SK-N-SH (cell line): Measurements from ENCODE around the gene ATL1. TPM values are rescaled to one million over a fixed set of nuclear protein-coding genes. Genes with fewer than 3 reads are reported as not detected.

Source experiments
- CTCF ChIA-PET: fragments of 300-600, 350-600 bp; formaldehyde crosslinking; extraction: SDS; loops from one replicate; lab custom pipeline; 2021; lab: Yijun Ruan, JAX
- POLR2A ChIA-PET: fragments of 350-600 bp; sonication (Branson Sonifier 250); formaldehyde crosslinking; extraction: SDS; loops from one replicate; lab custom pipeline; 2020; ENCODE audit warnings: antibody characterized with exemption, inconsistent platforms; lab: Yijun Ruan, JAX
- DNase-seq: peaks from one replicate; pipeline ENCODE4 v3.0.0; 2012
- H2AFZ ChIP-seq: fragments of 200-600 bp; sonication (generic); 2 replicates; pipeline ENCODE4 v1.8.1; 2016; ENCODE audit warnings: antibody characterized with exemption, mild to moderate bottlenecking, low read depth
- H3F3A ChIP-seq: fragments of 200-600 bp; sonication (generic); replicated peaks from 2 replicates; pipeline ENCODE3; 2016; ENCODE audit warnings: antibody characterized with exemption, mild to moderate bottlenecking; ENCODE audit not compliant: insufficient read depth
- H3K27ac ChIP-seq, 2 experiments: fragments of 200-500 bp in 1 of 2; fragments of 200-600 bp in 1 of 2; sonication (Bioruptor generic) in 1 of 2; sonication (generic), shearing (Covaris generic) in 1 of 2; 2 replicates each; pipeline versions ENCODE4 v1.5.1 to v1.6.1; 2014 to 2016; ENCODE audit warnings: low read depth in 2 of 2, inconsistent platforms in 1 of 2, low read length in 1 of 2, mild to moderate bottlenecking in 1 of 2, mixed read lengths in 1 of 2
- H3K27me3 ChIP-seq: fragments of 200-600 bp; sonication (generic), shearing (Covaris generic); 2 replicates; pipeline ENCODE4 v1.6.1; 2016; ENCODE audit warnings: mixed run types; ENCODE audit not compliant: insufficient read depth
- H3K36me3 ChIP-seq, 2 experiments: fragments of 200-500 bp in 1 of 2; fragments of 200-600 bp in 1 of 2; sonication (Bioruptor generic) in 1 of 2; sonication (generic) in 1 of 2; replicated peaks in 1 of 2; 2 replicates each; pipeline versions ENCODE3 to v1.5.1; 2014 to 2016; ENCODE audit warnings: low read length in 1 of 2, mild to moderate bottlenecking in 1 of 2; ENCODE audit not compliant: insufficient read depth in 2 of 2, control insufficient read depth in 1 of 2
- H3K4me1 ChIP-seq, 2 experiments: fragments of 200-500 bp in 1 of 2; fragments of 200-600 bp in 1 of 2; sonication (Bioruptor generic) in 1 of 2; sonication (generic), shearing (Covaris generic) in 1 of 2; 2 replicates each; pipeline versions ENCODE4 v1.5.1 to v1.6.1; 2014 to 2016; ENCODE audit warnings: low read depth in 1 of 2, low read length in 1 of 2, mixed run types in 1 of 2; ENCODE audit not compliant: insufficient read depth in 2 of 2, control insufficient read depth in 1 of 2
- H3K4me2 ChIP-seq: fragments of 200-600 bp; sonication (generic), shearing (Covaris generic); 2 replicates; pipeline ENCODE4 v1.6.1; 2017; ENCODE audit warnings: mixed run types
- H3K4me3 ChIP-seq, 2 experiments: fragments of 200-500 bp in 1 of 2; fragments of 200-600 bp in 1 of 2; sonication (Bioruptor generic) in 1 of 2; sonication (generic), shearing (Covaris generic) in 1 of 2; 2 replicates each; pipeline versions ENCODE4 v1.5.1 to v1.8.1; 2014 to 2016; ENCODE audit warnings: low read depth in 2 of 2, inconsistent platforms in 1 of 2, low read length in 1 of 2, mild to moderate bottlenecking in 1 of 2, mixed read lengths in 1 of 2, moderate library complexity in 1 of 2
- H3K79me2 ChIP-seq: fragments of 200-600 bp; sonication (generic); 2 replicates; pipeline ENCODE4 v1.8.1; 2017; ENCODE audit warnings: mild to moderate bottlenecking; ENCODE audit not compliant: insufficient read depth
- H3K9ac ChIP-seq: fragments of 200-600 bp; sonication (generic); 2 replicates; pipeline ENCODE4 v1.6.1; 2017; ENCODE audit warnings: mixed run types
- H3K9me2 ChIP-seq: fragments of 200-600 bp; sonication (generic); 2 replicates; pipeline ENCODE4 v1.6.1; 2017; ENCODE audit warnings: mixed run types
- H3K9me3 ChIP-seq: fragments of 200-600 bp; sonication (generic); 2 replicates; pipeline ENCODE4 v1.6.1; 2017; ENCODE audit warnings: mixed run types, mild to moderate bottlenecking, moderate library complexity
- H4K20me1 ChIP-seq: fragments of 200-600 bp; sonication (generic); 2 replicates; pipeline ENCODE4 v1.6.1; 2017; ENCODE audit warnings: mild to moderate bottlenecking, mixed run types; ENCODE audit not compliant: insufficient read depth
- ELF1 ChIP-seq: IDR thresholded peaks from 2 replicates; pipeline ENCODE4 v1.4.0; 2012
- EP300 ChIP-seq, 2 experiments: IDR thresholded peaks; 2 replicates each; pipeline versions ENCODE4 v1.4.0 to v1.6.1; 2012; ENCODE audit warnings: borderline replicate concordance in 1 of 2, low read depth in 1 of 2, low read length in 1 of 2
- FOSL2 ChIP-seq: IDR thresholded peaks from 2 replicates; pipeline ENCODE4 v1.4.0; 2012; ENCODE audit warnings: low read depth, mild to moderate bottlenecking, moderate library complexity, borderline replicate concordance
- FOXM1 ChIP-seq: IDR thresholded peaks from 2 replicates; pipeline ENCODE4 v1.4.0; 2012; ENCODE audit warnings: low read depth, mild to moderate bottlenecking
- GATA2 ChIP-seq: sonication (generic); formaldehyde crosslinking; IDR thresholded peaks from 2 replicates; pipeline ENCODE4 v1.5.0; 2020; ENCODE audit warnings: mild to moderate bottlenecking, missing genetic modification reagents
- JUND ChIP-seq: IDR thresholded peaks from 2 replicates; pipeline ENCODE4 v1.4.0; 2012
- MEF2A ChIP-seq: IDR thresholded peaks from 2 replicates; pipeline ENCODE4 v1.4.0; 2012; ENCODE audit warnings: low read depth, borderline replicate concordance
- NRF1 ChIP-seq: IDR thresholded peaks from 2 replicates; pipeline ENCODE4 v1.6.1; 2012; ENCODE audit warnings: low read depth, mild to moderate bottlenecking, low read length
- POLR2AphosphoS5 ChIP-seq: IDR thresholded peaks from 2 replicates; pipeline ENCODE4 v1.6.1; 2012; ENCODE audit warnings: low read depth, low read length
- RAD21 ChIP-seq: IDR thresholded peaks from 2 replicates; pipeline ENCODE4 v1.6.1; 2012; ENCODE audit warnings: mild to moderate bottlenecking, low read length
- RCOR1 ChIP-seq: fragments of 150-350 bp; IDR thresholded peaks from 2 replicates; pipeline ENCODE4 v1.6.1; 2017; ENCODE audit warnings: antibody characterized with exemption, low read length
- RFX5 ChIP-seq: IDR thresholded peaks from 2 replicates; pipeline ENCODE4 v1.6.1; 2012; ENCODE audit warnings: mild to moderate bottlenecking, improper control_type of control experiment, low read length
- RXRA ChIP-seq: IDR thresholded peaks from 2 replicates; pipeline ENCODE4 v1.4.0; 2012; ENCODE audit warnings: low read depth, mild to moderate bottlenecking, borderline replicate concordance
- TCF12 ChIP-seq: IDR thresholded peaks from 2 replicates; pipeline ENCODE4 v1.4.0; 2012
- TEAD4 ChIP-seq: IDR thresholded peaks from 2 replicates; pipeline ENCODE4 v1.4.0; 2012; ENCODE audit warnings: mild to moderate bottlenecking, borderline replicate concordance; ENCODE audit not compliant: insufficient read depth
- YY1 ChIP-seq: IDR thresholded peaks from 2 replicates; pipeline ENCODE4 v1.4.0; 2012; ENCODE audit warnings: low read depth, mild to moderate bottlenecking
- WGBS: methylation state at CpG from one replicate; pipeline ENCODE4 v1.1.6; 2017; ENCODE audit warnings: low lambda C conversion rate; 5-methylcytosine and 5-hydroxymethylcytosine counted together
- polyA plus RNA-seq, 3 experiments: library from polyadenylated mRNA; depleted of rRNA; stranded (reverse); fragments of >200 nt; gene quantifications; 2 replicates each; pipeline ENCODE4 v1.2.3, GENCODE V29; 2012
- TF ChIP-seq, protein P1 (sequence below): IDR thresholded peaks from 2 replicates; pipeline ENCODE4; 2012
- TF ChIP-seq, protein P2 (sequence below): fragments of 150-350 bp; IDR thresholded peaks from 2 replicates; pipeline ENCODE4 v1.6.1; 2016; ENCODE audit warnings: mild to moderate bottlenecking, low read depth, low read length
- TF ChIP-seq, protein P3 (sequence below): fragments of 200-600 bp; sonication (generic); IDR thresholded peaks from 2 replicates; pipeline ENCODE4 v1.6.1; 2017; ENCODE audit warnings: antibody characterized with exemption, mild to moderate bottlenecking, moderate library complexity

ATL1 gene
- polyA plus RNA-seq, 1 of the 3 experiments (the other 2 are of a cell fraction): 7.3 TPM

DNA sequence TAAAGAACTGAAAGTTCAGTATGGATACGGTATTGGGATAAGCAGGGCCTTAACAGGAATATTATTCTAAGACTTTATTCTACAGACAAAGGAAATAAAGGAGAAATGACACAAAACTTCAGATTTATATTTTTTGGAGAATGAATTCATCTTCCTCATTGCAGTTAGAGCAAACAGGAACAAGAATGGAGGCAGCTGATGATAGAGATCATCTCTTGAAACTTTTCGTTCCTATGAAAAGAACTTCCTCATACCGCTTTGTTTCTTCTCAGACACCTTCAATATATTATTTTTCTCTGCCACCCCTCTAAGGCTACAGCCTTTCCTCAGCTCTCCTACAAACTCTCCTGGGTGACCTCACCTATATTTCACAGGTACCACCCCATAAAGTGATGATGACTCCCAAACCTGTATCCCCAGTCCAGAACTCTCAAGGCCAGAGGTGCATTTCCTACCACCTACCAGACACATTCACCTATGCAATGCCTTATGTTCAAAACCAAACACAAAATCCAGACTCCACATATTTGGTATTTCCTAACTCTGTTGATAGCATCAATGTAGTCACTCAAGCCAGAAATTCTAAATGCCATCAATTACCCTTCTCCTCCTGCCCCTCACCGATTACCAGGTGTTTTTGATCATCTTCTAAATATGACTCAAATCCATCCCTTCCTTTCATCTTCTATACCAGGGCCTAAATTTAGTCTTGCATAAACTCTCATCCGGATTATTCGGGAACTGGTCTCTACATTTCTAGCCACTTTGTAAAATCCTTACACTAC lies 35.0 kb upstream of the ATL1 start:
- no peak overlapping the region for H3K4me3 ChIP-seq
- TF ChIP-seq RFX5 (no peak), RCOR1 (peak; percentile 16; the same call in 1 of the 2 replicates), EP300 (IDR thresholded peaks at IDR 0.05; ENCODE audit: borderline replicate concordance in 1 of 2, low read depth in 1 of 2, low read length in 1 of 2) (peak in 1 of 2 experiments; percentile 39; a peak in 1 of 4 replicates), TCF12 (peak; percentile 91), NRF1 (no peak), RXRA (no peak), MEF2A (0 out of 2 replicates have a peak, but pooled peaks have one; percentile 30), JUND (peak; percentile 45; the same call in 1 of the 2 replicates), FOSL2 (peak; percentile 11; the same call in 1 of the 2 replicates), GATA2 (CRISPR knock-in tag) (0 out of 2 replicates have a peak, but pooled peaks have one; percentile 25), TEAD4 (0 out of 2 replicates have a peak, but pooled peaks have one; percentile 13)
- TF ChIP-seq, protein P1, sequence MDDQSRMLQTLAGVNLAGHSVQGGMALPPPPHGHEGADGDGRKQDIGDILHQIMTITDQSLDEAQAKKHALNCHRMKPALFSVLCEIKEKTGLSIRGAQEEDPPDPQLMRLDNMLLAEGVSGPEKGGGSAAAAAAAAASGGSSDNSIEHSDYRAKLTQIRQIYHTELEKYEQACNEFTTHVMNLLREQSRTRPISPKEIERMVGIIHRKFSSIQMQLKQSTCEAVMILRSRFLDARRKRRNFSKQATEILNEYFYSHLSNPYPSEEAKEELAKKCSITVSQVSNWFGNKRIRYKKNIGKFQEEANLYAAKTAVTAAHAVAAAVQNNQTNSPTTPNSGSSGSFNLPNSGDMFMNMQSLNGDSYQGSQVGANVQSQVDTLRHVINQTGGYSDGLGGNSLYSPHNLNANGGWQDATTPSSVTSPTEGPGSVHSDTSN: peak; percentile 84
- DNase-seq: no peak
- H3K9me3 ChIP-seq: no peaks in the 10 kb centered on the region
- H3K27me3 ChIP-seq: no peaks in the 10 kb centered on the region
- peaks cover 62% of the 10 kb centered on the region for H3F3A ChIP-seq
- H3K9ac ChIP-seq: 0 out of 2 replicates have a peak overlapping the region, but pooled peaks have one; percentile 2
- peak overlapping the region in 1 of 2 experiments; percentile 95; a peak in 2 of 4 replicates for H3K27ac ChIP-seq
- H3K36me3 ChIP-seq: peaks cover 0 to 20% of the 10 kb centered on the region in 2 experiments
- ChIA-PET CTCF (interaction anchor here (0.6 kb wide), 2 partner anchors 11 to 99 kb away, joined by 3 to 4 read pairs; no protein-coding TSS in a partner anchor), POLR2A (no interaction called here)
- H3K4me1 ChIP-seq: peaks cover 16 to 50% of the 10 kb centered on the region in 2 experiments
- H2AFZ ChIP-seq: no peak overlapping the region
- WGBS: 66% methylated on average over 6 of the region's 6 CpGs
- peak overlapping the region; percentile 50 for H3K4me2 ChIP-seq
- peaks cover 98% of the 10 kb centered on the region for H3K79me2 ChIP-seq
- H4K20me1 ChIP-seq: peaks cover 67% of the 10 kb centered on the region
- H3K9me2 ChIP-seq: no peaks in the 10 kb centered on the region

DNA sequence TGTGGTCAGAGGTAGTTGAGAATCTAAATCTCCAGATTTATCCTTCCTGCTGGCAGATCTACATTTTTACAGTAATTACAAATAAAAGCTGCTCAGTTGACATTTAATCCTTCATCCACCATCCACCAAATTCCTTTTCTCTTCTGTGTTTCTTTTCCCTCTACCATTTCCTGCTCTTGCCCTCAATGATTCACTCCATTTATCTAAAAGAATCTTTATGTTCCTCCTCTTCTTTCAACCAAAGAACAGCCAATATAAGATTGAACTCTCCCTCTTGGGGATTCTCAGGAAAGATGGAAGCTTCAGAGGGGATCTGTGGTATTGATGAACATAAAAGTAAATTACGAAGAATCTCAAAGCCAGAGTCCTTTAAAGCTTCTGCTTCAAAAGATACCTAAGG lies 31.9 kb upstream of the ATL1 start:
- Histone ChIP-seq H3K36me3 (peaks cover 0 to 20% of the 10 kb centered on the region in 2 experiments), H3F3A (peaks cover 56% of the 10 kb centered on the region), H3K4me2 (peak overlapping the region; percentile 86), H3K4me3 (no peak overlapping the region), H3K4me1 (peaks cover 18 to 46% of the 10 kb centered on the region in 2 experiments), H3K27ac (peak overlapping the region; percentile 32 to 96), H4K20me1 (peaks cover 43% of the 10 kb centered on the region), H3K27me3 (no peaks in the 10 kb centered on the region), H3K9ac (peak overlapping the region; percentile 95; the same call in 1 of the 2 replicates), H3K79me2 (peaks cover 94% of the 10 kb centered on the region), H2AFZ (no peak overlapping the region), H3K9me3 (no peaks in the 10 kb centered on the region), H3K9me2 (no peaks in the 10 kb centered on the region)
- WGBS: 59% methylated on average over 1 of the region's 1 CpG
- DNase-seq: no peak
- CTCF ChIA-PET: interaction anchor here (0.8 to 1.6 kb wide), 8 partner anchors 24 to 216 kb away, joined by 3 to 7 read pairs (median 4); partner anchors contain the start of genes DMAC2L and L2HGDH
- POLR2A ChIA-PET: no interaction called here
- peak; percentile 69 for TF ChIP-seq TCF12
- TF ChIP-seq FOSL2: peak; percentile 74; the same call in 1 of the 2 replicates
- TF ChIP-seq, protein P2, sequence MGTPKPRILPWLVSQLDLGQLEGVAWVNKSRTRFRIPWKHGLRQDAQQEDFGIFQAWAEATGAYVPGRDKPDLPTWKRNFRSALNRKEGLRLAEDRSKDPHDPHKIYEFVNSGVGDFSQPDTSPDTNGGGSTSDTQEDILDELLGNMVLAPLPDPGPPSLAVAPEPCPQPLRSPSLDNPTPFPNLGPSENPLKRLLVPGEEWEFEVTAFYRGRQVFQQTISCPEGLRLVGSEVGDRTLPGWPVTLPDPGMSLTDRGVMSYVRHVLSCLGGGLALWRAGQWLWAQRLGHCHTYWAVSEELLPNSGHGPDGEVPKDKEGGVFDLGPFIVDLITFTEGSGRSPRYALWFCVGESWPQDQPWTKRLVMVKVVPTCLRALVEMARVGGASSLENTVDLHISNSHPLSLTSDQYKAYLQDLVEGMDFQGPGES: no peak
- TF ChIP-seq, protein P3, sequence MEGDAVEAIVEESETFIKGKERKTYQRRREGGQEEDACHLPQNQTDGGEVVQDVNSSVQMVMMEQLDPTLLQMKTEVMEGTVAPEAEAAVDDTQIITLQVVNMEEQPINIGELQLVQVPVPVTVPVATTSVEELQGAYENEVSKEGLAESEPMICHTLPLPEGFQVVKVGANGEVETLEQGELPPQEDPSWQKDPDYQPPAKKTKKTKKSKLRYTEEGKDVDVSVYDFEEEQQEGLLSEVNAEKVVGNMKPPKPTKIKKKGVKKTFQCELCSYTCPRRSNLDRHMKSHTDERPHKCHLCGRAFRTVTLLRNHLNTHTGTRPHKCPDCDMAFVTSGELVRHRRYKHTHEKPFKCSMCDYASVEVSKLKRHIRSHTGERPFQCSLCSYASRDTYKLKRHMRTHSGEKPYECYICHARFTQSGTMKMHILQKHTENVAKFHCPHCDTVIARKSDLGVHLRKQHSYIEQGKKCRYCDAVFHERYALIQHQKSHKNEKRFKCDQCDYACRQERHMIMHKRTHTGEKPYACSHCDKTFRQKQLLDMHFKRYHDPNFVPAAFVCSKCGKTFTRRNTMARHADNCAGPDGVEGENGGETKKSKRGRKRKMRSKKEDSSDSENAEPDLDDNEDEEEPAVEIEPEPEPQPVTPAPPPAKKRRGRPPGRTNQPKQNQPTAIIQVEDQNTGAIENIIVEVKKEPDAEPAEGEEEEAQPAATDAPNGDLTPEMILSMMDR: no peak
- peak; percentile 21; the same call in 1 of the 2 replicates for TF ChIP-seq YY1
- TF ChIP-seq ELF1: 0 out of 2 replicates have a peak, but pooled peaks have one; percentile 29
- TF ChIP-seq RAD21: no peak
- TF ChIP-seq EP300 (IDR thresholded peaks at IDR 0.05; ENCODE audit: borderline replicate concordance in 1 of 2, low read depth in 1 of 2, low read length in 1 of 2): peak in 1 of 2 experiments; percentile 52; a peak in 1 of 4 replicates
- TF ChIP-seq FOXM1: peak; percentile 50; the same call in 1 of the 2 replicates
- 0 out of 2 replicates have a peak, but pooled peaks have one; percentile 25 for TF ChIP-seq POLR2AphosphoS5
- TF ChIP-seq RXRA: peak; percentile 41; the same call in 1 of the 2 replicates
- TF ChIP-seq, protein P1: peak; percentile 77
- peak; percentile 60; the same call in 1 of the 2 replicates for TF ChIP-seq TEAD4
